ENCODE measurements around the gene PTPRT.

The PTPRT gene

DNA sequence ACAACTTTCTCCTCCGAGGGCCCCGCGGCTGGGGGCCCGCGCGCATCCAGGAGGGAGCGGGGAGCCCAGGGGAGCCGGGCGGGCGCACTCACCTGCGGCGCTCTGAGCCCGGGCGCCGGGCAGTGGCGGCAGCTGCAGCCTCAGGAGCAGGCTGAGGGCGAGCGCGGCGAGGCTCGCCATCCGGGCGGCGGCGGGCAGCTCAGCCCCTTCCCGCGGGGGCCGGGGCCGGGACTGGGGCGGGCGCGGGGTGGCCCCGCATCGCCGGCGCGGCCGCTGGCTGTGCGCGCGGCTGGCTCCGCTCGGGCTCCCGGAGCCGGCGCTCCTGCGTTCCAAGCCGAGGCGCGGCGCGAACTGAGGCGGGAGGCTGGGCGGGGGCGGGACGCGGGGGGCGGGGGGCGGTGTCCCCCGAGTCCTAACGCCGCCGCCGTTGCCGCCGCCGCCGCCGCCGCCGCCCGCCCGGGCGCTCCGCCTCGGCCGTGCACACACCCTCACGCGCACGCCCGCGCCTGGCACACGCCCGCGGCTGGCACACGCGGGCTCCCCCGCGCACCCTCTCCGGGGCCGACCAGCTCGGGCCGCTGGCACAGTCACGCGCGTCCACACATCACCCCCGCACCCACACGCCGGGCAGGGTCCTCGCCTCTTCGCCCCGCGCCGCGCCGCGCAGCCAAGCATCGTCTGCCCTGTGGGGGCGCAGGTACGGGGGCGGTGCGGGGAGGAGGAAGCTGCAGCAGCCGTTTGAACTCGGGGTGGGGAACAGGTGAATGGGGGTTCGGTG, at the start of gene PTPRT:
TSS of gene PTPRT (minus strand) at position 353 of the 778 bp plus-strand sequence. CDS start at position 180, 173 bp downstream.
- no peak for DNase-seq (ENCODE audit: low spot score)

DNA sequence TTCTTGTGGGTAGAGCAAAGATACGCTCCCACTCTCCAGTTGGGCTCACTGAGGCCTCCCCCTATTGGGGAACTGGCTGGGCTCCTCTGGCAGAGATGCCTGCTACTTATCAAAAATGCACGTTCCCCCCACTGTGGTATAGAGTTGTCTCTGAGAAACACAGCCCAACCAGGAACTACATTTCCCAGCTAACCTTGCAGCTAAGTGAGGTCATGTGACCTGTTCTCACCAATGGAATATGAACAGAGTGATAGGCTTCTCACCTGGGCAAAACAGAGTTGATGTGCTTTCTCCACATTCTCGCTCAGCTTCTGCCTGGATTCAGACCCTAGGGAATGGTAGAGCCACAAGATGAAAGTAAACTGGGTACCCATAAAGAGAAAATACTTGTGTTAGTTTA, 49.1 kb upstream of the PTPRT start:
- DNase-seq (ENCODE audit: low spot score): no peak

DNA sequence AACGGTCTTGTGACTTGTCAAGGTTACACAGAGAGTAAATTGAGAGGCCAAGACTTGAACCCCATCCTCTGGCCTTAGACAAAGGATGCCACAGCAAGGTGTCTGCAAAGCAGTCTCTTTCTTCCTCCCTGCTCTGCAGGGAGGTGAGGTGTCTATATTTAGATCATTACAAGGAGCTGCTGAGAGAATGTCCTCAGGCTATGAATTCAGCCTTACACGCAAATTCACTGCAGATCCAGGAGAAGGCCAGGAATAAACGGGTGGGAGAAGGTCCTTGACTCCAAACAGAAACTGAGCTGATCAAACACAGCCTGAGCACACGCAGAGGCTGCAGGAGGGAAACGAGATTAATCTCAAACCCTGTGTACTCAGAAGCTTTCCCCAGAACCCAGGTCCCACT, 48.6 kb upstream of the PTPRT start:
- DNase-seq (ENCODE audit: low spot score): no peak

DNA sequence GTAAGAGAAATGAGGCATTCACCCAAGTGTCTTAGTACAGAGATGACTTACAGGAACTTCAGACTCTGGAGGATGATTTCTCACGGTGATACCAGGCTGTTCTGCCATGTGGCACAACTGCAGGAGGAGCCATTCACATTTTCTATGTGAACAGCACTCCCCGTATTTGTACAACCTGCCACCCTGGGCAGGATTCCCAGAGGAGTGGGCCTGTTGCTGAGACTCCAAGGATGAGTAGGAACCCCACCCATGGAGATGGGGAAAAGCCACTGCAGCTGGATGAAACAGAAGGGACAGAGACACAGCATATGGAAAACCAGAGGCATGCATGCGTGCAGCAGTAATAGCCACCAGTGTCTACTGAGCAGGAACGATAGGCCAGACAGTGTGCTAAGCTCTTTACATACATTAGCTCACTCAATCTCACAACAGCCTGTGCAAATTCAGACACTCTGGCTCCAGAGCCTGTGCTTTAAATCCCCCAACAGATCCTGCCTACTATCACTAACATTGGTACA, 48.0 kb upstream of the PTPRT start:
- no peak for DNase-seq (ENCODE audit: low spot score)

DNA sequence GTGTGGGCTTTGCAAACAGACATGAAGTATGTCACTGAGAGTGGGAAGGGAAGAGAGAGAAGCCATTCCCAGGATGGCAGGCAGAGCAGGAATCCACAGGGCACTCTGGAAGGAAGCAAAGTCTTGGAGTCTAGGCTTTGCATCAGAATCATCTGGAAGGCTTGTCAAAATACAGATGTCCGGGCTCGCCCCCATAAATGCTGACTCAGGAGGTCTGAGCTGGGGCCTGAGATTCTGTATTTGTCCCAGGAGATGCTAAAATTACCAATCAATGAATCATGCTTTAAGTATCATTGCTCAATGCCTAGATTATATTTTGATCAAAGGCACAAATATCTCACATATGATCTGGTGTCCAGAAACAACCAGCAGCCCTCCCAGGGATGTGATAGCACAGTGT, 46.3 kb upstream of the PTPRT start:
- no peak for DNase-seq (ENCODE audit: low spot score)

DNA sequence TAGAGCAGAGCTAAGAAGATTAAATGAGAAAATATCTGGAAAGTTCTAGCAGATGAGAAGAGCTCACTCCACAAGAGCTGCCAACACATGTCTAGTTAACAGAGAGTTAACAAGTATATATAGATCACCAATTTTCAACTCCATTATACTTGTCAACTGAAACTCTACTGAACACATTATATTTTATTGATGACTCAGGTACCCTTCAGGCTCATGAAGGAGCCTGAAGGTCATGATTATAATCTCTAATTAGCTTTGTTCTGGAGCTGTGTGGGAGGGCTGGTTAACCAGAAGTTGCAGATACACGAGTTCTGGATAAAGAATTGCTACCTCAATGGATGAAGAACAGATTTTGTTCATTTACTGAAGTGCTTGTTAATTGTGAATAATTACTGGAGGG, 42.1 kb upstream of the PTPRT start:
- no peak for DNase-seq (ENCODE audit: low spot score)

DNA sequence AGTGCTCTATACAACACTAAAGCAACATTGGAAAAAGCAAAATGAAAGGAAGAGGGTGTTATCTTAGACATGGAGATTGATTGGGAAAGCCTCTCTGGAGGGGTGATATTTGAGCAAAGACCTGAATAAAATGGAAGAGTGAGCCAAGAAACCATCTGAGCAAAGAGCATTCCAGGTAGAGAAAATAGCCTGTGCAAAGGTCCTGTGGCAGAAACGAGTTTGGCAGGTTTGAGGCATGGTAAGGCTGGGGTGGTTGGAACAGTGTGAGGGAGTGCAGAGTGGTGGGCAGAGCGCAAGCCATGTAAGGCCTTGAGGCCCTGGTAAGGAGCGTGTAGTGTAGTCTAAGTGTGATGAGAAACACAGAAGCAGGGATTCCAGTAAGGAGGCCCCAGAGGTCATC, 40.0 kb upstream of the PTPRT start:
- no peak for DNase-seq (ENCODE audit: low spot score)

DNA sequence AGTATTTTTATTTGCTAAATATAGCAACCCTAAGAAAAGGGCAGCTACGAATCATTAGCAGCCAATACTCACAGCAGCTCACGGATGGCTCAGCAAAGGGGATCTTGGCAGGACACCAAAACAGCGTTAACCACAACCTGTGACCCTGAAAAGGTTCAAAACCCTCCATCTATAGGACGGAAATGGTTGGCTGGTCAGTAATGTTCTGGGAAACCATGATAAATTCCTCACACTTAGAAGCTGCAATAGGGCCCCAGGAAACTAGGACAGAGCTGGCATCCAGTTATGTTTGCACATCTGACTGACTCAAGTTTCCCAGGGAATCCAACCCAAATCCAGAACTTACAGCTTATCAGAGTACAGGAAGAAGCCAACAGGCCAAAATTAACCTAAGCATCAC, 30.9 kb upstream of the PTPRT start:
- no peak for DNase-seq (ENCODE audit: low spot score)

DNA sequence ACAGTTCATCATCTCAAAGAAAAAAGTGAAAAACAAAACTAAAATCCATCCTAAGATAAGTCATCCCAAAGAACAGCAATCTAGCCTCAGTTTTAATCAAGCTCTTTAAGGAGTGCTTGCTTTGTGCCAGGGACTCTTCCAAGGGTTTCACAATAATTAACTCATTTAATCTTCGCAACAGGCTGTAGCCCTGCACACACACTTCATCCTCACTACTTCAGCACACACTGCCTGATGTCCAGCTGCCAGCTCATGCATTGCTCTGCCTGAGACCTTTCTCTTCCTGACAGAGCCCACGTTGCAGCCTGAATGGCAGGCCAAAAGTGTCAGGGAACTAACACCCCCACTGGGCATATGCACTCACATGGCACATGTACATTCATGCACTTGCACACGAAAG, 21.2 kb upstream of the PTPRT start:
- DNase-seq (ENCODE audit: low spot score): no peak

DNA sequence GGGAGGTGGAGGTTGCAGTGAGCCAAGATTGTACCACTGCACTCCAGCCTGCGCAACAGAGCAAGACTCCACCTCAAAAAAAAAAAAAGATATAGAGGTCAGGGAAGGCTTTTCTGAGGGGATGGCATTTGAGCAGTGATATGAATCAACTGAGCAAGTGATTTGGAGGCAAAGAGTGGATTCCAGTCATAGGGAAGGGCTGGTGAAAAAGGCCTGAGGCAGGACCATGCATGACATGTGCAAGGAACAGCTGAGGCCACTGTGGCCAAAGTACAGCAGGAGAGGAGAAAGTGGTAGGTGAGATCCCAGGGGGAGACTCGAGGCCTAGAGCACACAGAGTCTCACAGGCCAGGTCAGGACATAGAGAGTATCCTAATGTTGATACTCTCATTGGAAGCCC, 20.1 kb upstream of the PTPRT start:
- DNase-seq (ENCODE audit: low spot score): no peak

DNA sequence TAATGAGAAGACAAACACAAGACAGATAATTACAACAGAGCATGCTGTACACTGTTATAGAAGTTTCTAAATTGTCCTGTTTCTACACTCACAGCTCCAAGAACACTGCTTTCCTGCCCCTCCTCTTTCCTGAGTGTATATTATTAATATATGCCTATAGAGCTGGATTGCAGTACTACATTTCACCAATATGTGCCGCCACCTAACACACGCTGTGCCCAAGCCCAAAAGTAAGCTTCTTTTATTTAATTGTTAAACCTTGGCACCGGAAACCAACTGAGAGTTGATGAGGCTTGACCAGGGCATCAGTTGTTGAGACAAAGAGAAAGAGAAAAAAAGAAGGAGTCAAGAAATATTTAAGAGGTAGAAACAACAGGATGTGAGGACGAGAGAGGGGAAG, 16.0 kb upstream of the PTPRT start:
- DNase-seq (ENCODE audit: low spot score): no peak

DNA sequence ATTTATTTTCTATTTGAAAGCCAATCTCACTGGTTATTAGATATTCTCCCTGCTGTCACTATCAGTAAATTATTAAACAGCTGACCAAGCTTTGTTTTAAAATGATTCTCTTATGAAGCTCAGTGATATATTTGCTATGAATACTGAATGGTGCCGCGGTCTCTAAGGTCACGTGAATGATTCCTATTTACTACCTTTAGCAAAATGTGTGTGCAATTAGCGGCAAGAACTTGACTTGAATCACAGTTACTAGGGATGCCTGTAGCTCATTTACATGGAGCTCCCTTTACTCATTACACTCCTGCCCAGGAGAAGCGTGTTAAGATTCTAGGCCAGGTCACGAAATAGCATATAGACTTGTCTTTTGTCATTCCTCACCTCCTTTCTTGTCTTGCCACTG, 12.4 kb upstream of the PTPRT start:
- no peak for DNase-seq (ENCODE audit: low spot score)

DNA sequence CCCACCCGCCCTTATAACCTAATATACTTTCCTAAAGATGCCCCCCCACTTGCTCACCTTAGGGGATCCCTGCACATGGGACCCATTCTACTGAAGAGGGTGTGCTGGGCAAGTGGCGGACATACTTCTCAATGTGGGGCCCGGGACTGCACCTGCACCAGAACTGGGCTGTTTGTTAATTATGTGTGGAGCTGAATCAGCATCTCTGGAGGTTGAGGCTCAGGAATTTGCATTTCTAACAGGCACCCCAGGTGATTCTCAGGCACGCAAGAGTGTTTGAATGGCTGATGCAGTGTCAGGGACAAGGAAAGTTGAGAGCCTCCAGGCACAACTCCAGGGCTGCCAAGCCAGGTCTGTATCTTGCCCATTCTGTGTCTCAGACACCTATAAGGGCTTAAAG, 8.9 kb upstream of the PTPRT start:
- DNase-seq (ENCODE audit: low spot score): no peak

DNA sequence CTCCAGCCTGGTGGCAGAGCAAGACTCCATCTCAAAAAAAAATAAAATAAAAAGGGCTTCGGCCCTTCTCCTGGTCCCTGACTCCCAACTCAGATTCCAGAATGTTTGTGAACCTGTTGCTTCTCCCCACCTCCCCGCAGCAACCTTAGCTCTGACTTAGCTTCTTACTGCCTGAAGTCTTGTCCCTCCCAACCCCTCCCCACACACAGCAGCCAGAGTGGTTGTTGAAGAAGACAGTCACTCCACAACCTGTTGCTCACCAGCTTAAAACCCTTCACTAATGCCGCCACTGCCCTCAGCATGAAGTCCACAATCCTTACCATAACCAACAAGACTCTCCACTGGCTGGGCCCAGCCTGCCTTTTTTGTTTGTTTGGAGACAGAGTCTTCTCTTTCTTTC, 6.5 kb upstream of the PTPRT start:
- DNase-seq (ENCODE audit: low spot score): no peak

DNA sequence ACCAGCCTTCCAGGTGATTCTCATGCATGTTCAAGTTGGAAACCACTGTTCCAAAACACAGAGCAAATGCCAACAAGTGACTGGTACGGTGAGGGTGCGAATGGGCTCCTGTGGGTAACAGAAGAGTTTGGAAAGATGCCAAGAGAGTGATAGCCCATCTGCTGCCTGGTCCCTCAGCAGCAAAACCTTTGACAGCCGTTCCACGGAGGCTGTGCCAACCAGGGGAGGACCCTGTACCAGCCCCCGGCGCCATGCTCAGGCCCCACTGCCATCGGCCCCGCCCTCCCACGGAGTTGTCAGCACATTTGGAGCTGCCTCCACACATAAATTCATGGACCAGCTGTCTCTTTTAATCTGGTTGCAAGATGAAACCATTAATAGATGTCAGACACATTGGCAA, 4.4 kb upstream of the PTPRT start:
- DNase-seq (ENCODE audit: low spot score): no peak

DNA sequence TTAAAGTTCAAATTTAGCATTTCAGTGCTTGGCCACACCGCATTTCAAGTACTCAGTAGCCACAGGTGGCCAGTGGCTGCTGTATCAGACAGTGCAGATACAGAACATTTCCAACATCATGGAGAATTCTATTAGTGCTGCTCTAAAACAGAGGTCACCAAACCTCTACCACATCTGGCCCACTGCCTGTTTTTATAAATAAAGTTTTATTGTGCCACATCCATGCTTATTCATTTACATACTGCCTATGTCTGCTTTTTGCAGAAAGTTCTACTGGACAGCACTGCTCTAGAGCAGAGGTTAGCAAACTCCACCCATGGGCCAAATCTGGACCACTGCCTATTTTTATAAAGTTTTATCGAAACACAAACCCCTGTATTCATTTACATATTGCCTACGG, 3.7 kb upstream of the PTPRT start:
- DNase-seq (ENCODE audit: low spot score): no peak

DNA sequence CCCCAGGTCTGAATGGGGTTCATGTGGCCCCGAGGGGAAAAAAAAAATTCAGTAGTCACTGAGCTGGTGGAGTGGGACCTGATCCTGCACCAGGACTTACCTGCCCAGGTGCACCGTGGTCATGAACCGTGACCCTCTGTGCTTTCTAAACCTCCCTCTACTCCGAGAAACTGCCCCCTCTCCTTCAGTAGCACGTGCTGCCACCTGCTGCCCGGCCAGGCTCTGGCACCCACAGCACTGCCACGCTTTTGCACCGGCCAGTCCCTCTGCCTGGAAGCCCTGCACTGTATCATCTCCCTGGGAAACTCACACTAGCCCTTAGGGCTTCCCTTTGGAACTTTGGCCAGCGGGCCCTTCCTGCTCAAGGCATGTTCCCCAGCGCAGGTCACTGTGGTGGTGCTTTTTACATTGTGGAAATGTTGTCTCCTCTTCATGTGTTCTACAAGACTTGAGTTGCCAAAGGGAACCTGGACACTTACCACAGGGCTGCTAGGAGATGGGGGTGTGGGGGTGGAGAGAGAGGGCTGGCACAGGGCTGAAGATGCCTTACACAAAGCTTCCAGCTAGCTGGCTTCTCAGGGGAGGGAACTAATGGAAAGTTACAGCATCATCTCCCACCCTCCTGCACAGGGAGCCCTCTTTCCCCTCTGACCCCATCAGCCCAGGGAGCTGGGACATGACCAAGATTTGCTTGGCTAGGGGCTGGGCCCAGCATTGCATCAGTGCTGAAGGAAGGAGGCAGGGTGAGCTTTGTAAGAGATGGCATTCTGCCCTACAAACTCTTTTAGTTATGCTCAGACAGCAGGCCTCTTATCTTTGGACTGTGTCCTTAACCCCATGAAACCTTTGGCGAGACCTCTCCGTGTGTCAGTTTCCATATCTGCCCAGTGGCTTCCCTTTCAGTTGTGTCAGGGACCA, 2.5 kb upstream of the PTPRT start:
- DNase-seq (ENCODE audit: low spot score): peak; percentile 8

DNA sequence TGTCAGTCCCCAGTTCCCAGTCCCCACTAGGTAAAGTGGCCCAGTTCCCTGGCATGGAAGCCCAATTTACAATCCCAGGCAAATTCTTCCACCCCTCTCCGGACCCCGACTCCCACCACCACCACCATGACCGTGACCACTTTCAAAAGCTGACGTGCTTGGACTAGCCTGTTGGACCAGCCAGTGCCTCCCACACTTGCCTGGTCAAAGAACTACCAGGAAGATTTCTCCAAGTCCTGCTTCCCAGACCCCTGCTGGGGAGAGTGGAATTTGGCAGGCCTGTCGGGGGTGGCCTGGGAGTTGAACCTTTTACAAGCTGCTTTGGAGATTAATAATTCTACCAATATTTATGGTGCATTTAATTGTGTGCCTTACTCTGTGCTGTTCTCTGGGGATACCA, 1.4 kb upstream of the PTPRT start:
- DNase-seq (ENCODE audit: low spot score): no peak

DNA sequence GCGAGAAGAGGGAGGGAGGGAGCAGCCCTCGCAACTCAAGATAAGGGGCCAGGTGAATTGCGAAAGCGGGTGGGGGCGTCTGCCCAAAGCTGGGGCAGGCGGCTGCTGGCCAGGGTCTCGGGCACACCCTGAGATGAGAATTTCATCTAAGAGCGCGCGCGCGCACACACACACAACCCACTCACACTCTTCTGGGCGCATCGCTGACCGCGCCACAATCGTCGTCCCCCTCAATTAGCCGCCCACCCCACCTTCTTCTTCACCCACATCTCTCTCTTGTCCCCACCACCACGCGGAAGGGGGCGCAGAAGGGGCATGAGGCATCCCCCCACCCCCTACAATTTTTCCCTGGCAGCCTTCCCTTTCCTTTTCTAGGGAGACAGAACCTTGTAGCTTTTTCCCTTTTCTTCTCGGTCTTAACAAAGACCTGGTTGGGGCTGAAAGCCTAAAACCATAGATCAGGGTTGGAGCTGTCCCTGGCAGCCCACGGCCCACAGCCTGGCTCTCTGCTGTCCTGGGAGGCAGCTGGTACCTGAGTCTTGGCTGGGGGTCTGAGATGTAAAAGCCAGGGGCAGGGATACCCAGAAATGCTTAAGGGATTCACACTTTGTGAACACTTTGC, 737 bp upstream of the PTPRT start:
- DNase-seq (ENCODE audit: low spot score): no peak

DNA sequence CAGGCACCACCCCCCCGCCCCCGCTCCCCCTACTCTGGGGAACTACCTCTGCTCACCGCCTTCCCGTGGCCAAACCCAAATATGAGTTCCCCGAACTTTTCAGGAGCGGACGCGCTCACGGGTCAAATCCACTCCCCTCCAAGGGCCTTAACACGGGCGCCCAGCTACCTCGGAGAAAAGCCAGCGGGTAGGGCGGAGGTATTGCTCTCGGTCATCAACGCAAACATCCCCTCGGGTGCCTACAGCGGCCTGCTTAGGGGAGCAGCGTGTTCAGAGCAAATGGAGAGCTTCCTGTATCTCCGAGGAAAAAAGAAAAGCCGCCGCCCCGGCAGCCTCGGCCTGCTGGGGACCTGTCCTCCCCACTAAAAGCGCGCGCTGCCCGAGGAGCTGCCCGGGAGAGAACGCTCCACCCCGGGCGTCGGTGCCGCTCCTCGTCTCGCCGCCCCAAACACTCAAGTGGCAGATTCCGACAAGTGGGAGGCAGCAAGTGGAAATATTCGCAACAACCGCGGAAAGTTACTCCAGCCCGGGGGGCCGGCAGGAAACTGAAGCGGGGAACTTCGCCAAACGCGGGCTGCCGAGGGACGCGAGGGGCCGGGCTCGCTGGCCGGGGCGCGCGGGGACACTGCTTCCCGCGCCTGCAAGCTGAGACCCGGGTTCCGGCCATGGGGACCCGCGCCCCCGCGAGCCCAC, 699 bp downstream of the PTPRT start:
- no peak for DNase-seq (ENCODE audit: low spot score)

DNA sequence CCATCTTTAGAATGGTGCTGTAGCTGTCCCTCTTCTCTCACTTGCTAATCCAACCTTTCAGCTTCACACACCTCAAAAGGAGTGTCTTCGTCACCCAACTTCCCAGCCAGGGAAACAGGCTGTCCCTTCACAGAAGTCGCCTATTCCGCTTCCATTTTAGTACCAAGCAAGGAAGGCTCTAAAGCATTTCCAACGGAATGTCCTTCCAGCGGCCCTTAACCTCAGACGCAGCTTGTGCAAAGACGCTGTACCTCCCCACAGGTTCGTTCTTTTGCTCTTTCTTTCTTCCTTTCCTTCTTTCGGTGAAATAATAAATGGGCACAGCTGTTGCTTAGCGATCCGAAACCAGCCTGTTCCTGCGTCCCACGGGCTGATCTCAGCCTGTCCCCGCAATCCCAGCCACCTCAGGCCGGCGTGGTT, 1.5 kb downstream of the PTPRT start:
- DNase-seq (ENCODE audit: low spot score): no peak

All from cerebellar cortex (tissue), 1 donor.